Measurements from ENCODE around the gene CFAP65.

Gene CFAP65

GRCh38 chr2:219041252-219041651 is at the start of gene CFAP65:
Gene CFAP65, minus strand, starts transcription at chr2:219041516. Its CDS starts 2,468 bp downstream, at chr2:219039048.
- peak; percentile 11 for DNase-seq

- DNase-seq: no peak
Observed at GRCh38 chr2:219090436-219091299, 49.4 kb upstream of the CFAP65 start.

GRCh38 chr2:219089330-219089729 is 48.0 kb upstream of the CFAP65 start:
- DNase-seq: no peak

- DNase-seq: no peak
Observed at GRCh38 chr2:219087848-219088247, 46.5 kb upstream of the CFAP65 start.

GRCh38 chr2:219087361-219087760 is 46.0 kb upstream of the CFAP65 start:
- DNase-seq: peak; percentile 77

- DNase-seq: no peak
Observed at GRCh38 chr2:219086196-219086595, 44.9 kb upstream of the CFAP65 start.

- DNase-seq: no peak
Observed at GRCh38 chr2:219084791-219085190, 43.5 kb upstream of the CFAP65 start.

- no peak for DNase-seq
Observed at GRCh38 chr2:219082332-219082958, 41.1 kb upstream of the CFAP65 start.

GRCh38 chr2:219081701-219082331 is 40.5 kb upstream of the CFAP65 start:
- no peak for DNase-seq

- no peak for DNase-seq
Observed at GRCh38 chr2:219081096-219081495, 39.8 kb upstream of the CFAP65 start.

- no peak for DNase-seq
Observed at GRCh38 chr2:219079417-219079816, 38.1 kb upstream of the CFAP65 start.

- DNase-seq: no peak
Observed at GRCh38 chr2:219078951-219079350, 37.6 kb upstream of the CFAP65 start.

- DNase-seq: no peak
Observed at GRCh38 chr2:219078126-219078525, 36.8 kb upstream of the CFAP65 start.

GRCh38 chr2:219076253-219076652 is 34.9 kb upstream of the CFAP65 start:
- no peak for DNase-seq

- peak; percentile 75 for DNase-seq
Observed at GRCh38 chr2:219073413-219074129, 32.3 kb upstream of the CFAP65 start.

- DNase-seq: no peak
Observed at GRCh38 chr2:219072741-219073250, 31.5 kb upstream of the CFAP65 start.

- DNase-seq: no peak
Observed at GRCh38 chr2:219071131-219071816, 30.0 kb upstream of the CFAP65 start.

GRCh38 chr2:219065484-219065883 is 24.2 kb upstream of the CFAP65 start:
- no peak for DNase-seq

GRCh38 chr2:219062081-219062480 is 20.8 kb upstream of the CFAP65 start:
- DNase-seq: no peak

GRCh38 chr2:219060821-219061791 is 19.8 kb upstream of the CFAP65 start, which contains the start of gene IHH:
Gene IHH, minus strand, starts transcription at chr2:219060921. Its CDS starts 454 bp downstream, at chr2:219060467.
- DNase-seq: no peak

Measured in NCI-H1694 treated with DMSO at 0.1 percent for 48 hours (cell line).